CD8-positive, alpha-beta memory T cell (primary cell): ENCODE data around the gene ZNF324B. TPM values are rescaled to one million over a fixed set of nuclear protein-coding genes. Genes with fewer than 3 reads are reported as not detected.

Experiments
- CTCF ChIA-PET: fragments of 350-600 bp; sonication (Branson Sonifier 250); formaldehyde crosslinking; loops from one replicate; lab custom pipeline; 2021; ENCODE audit warnings: antibody characterized with exemption; lab: Charles Lee
- POLR2A ChIA-PET: fragments of 350-600 bp; sonication (Branson Sonifier 250); formaldehyde crosslinking; loops from one replicate; lab custom pipeline; 2021; ENCODE audit warnings: antibody characterized with exemption; lab: Charles Lee
- DNase-seq, 5 donors: peaks; one replicate each; pipeline versions ENCODE4 v3.0.0 to v3.0.0-alpha.2; 2020 to 2022; ENCODE audit warnings: mixed read lengths in 1 of 5
- H3K27ac ChIP-seq: one replicate; pipeline ENCODE4 v1.7.0; 2013; ENCODE audit warnings: low read depth, mild to moderate bottlenecking, low read length, moderate library complexity
- H3K27me3 ChIP-seq: 2 replicates; pipeline ENCODE4 v1.7.0; 2013; ENCODE audit warnings: low read length, mild to moderate bottlenecking; ENCODE audit not compliant: insufficient read depth, poor library complexity, severe bottlenecking
- H3K36me3 ChIP-seq: 2 replicates; pipeline ENCODE4 v1.7.0; 2013; ENCODE audit warnings: mild to moderate bottlenecking, low read length, moderate library complexity; ENCODE audit not compliant: insufficient read depth
- H3K4me1 ChIP-seq: 2 replicates; pipeline ENCODE4 v1.7.0; 2013; ENCODE audit warnings: mild to moderate bottlenecking, low read length, moderate library complexity; ENCODE audit not compliant: insufficient read depth
- H3K4me3 ChIP-seq: 2 replicates; pipeline ENCODE4 v1.7.0; 2013; ENCODE audit warnings: mild to moderate bottlenecking, low read length
- H3K9me3 ChIP-seq: 2 replicates; pipeline ENCODE4 v1.7.0; 2013; ENCODE audit warnings: mild to moderate bottlenecking, low read length
- H3K27ac Mint-ChIP-seq, 8 donors: one replicate each; pipeline ENCODE4 v1.8.0; 2020 to 2021; ENCODE audit warnings: mixed read lengths in 8 of 8, mild to moderate bottlenecking in 6 of 8, inconsistent platforms in 3 of 8, moderate library complexity in 3 of 8
- H3K27me3 Mint-ChIP-seq, 2 donors: one replicate each; pipeline ENCODE4 v1.8.0; 2020 to 2021; ENCODE audit warnings: mixed read lengths in 2 of 2, mild to moderate bottlenecking in 1 of 2, moderate library complexity in 1 of 2
- H3K36me3 Mint-ChIP-seq, 3 donors: one replicate each; pipeline ENCODE4 v1.8.0; 2020 to 2021; ENCODE audit warnings: mixed read lengths in 3 of 3, inconsistent platforms in 1 of 3, mild to moderate bottlenecking in 1 of 3
- H3K4me1 Mint-ChIP-seq, 3 donors: one replicate each; pipeline ENCODE4 v1.8.0; 2020 to 2021; ENCODE audit warnings: mixed read lengths in 3 of 3, inconsistent platforms in 1 of 3, mild to moderate bottlenecking in 1 of 3
- H3K4me3 Mint-ChIP-seq, 7 donors: one replicate each; pipeline ENCODE4 v1.8.0; 2020 to 2021; ENCODE audit warnings: mixed read lengths in 7 of 7, mild to moderate bottlenecking in 6 of 7, moderate library complexity in 4 of 7, inconsistent platforms in 2 of 7
- H3K9me3 Mint-ChIP-seq, 5 donors: one replicate each; pipeline ENCODE4 v1.8.0; 2020 to 2022; ENCODE audit warnings: mixed read lengths in 5 of 5, mild to moderate bottlenecking in 3 of 5, moderate library complexity in 2 of 5, inconsistent platforms in 1 of 5
- polyA plus RNA-seq: library from polyadenylated mRNA; unstranded; fragments of 300-500 nt; fragmentation: Illumina TruSeq; gene quantifications from one replicate; pipeline ENCODE4 v1.2.3, GENCODE V29; 2021
- total RNA-seq, 2 experiments: library from RNA; stranded (reverse); gene quantifications; one replicate each; pipeline ENCODE4 v1.2.3, GENCODE V29; 2021

The ZNF324B gene
- total and polyA plus RNA-seq, 3 experiments from 2014 or later = 2.9 to 11.3 (median 11.3) TPM

GRCh38 chr19:58409010-58409790, 42.2 kb upstream of the ZNF324B start:
- ChIA-PET POLR2A (interaction anchor here (0.5 to 1.6 kb wide), 6 partner anchors 31 to 495 kb away, joined by 3 to 10 read pairs (median 3); partner anchors contain the start of genes ZNF132, ZNF497, ZNF8 and ZSCAN22), CTCF (interaction anchor here (0.9 to 1.0 kb wide), 2 partner anchors 10 to 104 kb away, joined by 3 to 4 read pairs; no protein-coding TSS in a partner anchor)

GRCh38 chr19:58416604-58417003, 34.8 kb upstream of the ZNF324B start:
- DNase-seq = no peak
- Mint-ChIP-seq H3K27me3 (no peaks in the 10 kb centered on the region), H3K36me3 (peaks cover 19 to 48% (median 23%) of the 10 kb centered on the region in 3 donors), H3K4me3 (no peak overlapping the region), H3K4me1 (no peaks in the 10 kb centered on the region), H3K9me3 (no peaks in the 10 kb centered on the region), H3K27ac (peak overlapping the region in 2 of 8 donors; percentile 21 to 52)
- no peak overlapping the region for H3K27ac ChIP-seq
- no peaks in the 10 kb centered on the region for H3K27me3 ChIP-seq
- CTCF ChIA-PET = no interaction called here
- no peak overlapping the region for H3K4me3 ChIP-seq
- H3K4me1 ChIP-seq = no peaks in the 10 kb centered on the region
- POLR2A ChIA-PET = no interaction called here
- no peaks in the 10 kb centered on the region for H3K9me3 ChIP-seq
- H3K36me3 ChIP-seq = peaks cover 7% of the 10 kb centered on the region

More at GRCh38 chr19:58409010-58409790, 42.2 kb upstream of the ZNF324B start:
- Mint-ChIP-seq H3K27ac (peak overlapping the region; percentile 40 to 96 (median 76)), H3K4me3 (peak overlapping the region; percentile 94 to 97 (median 96)), H3K9me3 (no peaks in the 10 kb centered on the region), H3K36me3 (peaks cover 0 to 7% (median 0%) of the 10 kb centered on the region in 3 donors), H3K4me1 (peaks cover 29 to 38% (median 35%) of the 10 kb centered on the region in 3 donors), H3K27me3 (no peaks in the 10 kb centered on the region)
- peaks cover 18% of the 10 kb centered on the region for H3K4me1 ChIP-seq
- no peak for DNase-seq
- H3K4me3 ChIP-seq = peak overlapping the region; percentile 94
- H3K36me3 ChIP-seq = no peaks in the 10 kb centered on the region
- peak overlapping the region; percentile 93 for H3K27ac ChIP-seq
- H3K27me3 ChIP-seq = no peaks in the 10 kb centered on the region
- H3K9me3 ChIP-seq = no peaks in the 10 kb centered on the region

DNA sequence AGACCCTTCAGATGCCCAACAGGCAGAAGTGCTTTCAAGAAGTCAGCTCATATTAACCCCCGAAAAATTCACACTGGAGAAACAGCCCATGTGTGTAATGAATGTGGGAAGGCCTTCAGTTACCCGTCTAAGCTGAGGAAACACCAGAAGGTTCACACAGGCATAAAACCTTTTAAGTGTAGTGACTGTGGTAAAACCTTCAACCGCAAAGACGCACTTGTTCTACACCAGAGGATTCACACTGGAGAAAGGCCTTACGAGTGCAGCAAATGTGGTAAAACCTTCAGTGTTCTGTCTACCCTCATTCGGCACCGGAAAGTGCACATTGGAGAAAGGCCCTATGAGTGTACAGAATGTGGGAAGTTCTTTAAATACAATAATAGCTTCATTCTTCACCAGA, 34.4 kb upstream of the ZNF324B start:
- H3K9me3 Mint-ChIP-seq = no peaks in the 10 kb centered on the region
- no peaks in the 10 kb centered on the region for H3K4me1 Mint-ChIP-seq
- H3K27me3 Mint-ChIP-seq = no peaks in the 10 kb centered on the region
- no peak for DNase-seq
- no peak overlapping the region for H3K27ac ChIP-seq
- H3K27me3 ChIP-seq = no peaks in the 10 kb centered on the region
- no peak overlapping the region for H3K27ac Mint-ChIP-seq
- H3K4me1 ChIP-seq = no peaks in the 10 kb centered on the region
- ChIA-PET CTCF (no interaction called here), POLR2A (no interaction called here)
- H3K9me3 ChIP-seq = no peaks in the 10 kb centered on the region
- H3K4me3 Mint-ChIP-seq = no peak overlapping the region
- peaks cover 19 to 48% (median 25%) of the 10 kb centered on the region in 3 donors for H3K36me3 Mint-ChIP-seq
- no peak overlapping the region for H3K4me3 ChIP-seq
- peaks cover 7% of the 10 kb centered on the region for H3K36me3 ChIP-seq

DNA sequence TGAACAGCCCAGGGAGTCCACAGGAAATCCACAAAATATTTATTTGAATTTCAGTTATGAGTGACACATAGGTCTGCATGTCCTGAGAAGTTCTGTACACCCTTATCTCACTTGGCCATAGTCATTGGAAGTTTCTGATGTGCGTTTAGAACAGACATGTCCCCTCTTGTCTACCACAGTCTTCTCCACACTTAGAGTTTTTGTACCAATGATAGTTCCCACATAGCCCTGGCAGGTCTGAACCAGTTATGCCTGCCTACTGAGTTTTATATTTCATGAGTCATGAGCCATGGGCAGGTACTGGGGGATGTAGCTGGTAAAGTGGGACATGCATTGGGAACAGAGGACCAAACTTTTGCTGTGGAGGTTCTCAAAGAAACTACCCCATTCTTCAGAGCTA, 22.8 kb upstream of the ZNF324B start:
- no peak overlapping the region for H3K4me3 ChIP-seq
- Mint-ChIP-seq H3K27ac (no peak overlapping the region), H3K4me3 (no peak overlapping the region), H3K36me3 (peaks cover 3 to 39% (median 15%) of the 10 kb centered on the region in 3 donors), H3K4me1 (no peaks in the 10 kb centered on the region), H3K9me3 (peaks cover 9 to 57% (median 46%) of the 10 kb centered on the region in 5 donors), H3K27me3 (peaks cover 0 to 1% of the 10 kb centered on the region in 2 donors)
- ChIA-PET CTCF (no interaction called here), POLR2A (no interaction called here)
- no peak overlapping the region for H3K27ac ChIP-seq
- H3K4me1 ChIP-seq = no peaks in the 10 kb centered on the region
- H3K27me3 ChIP-seq = no peaks in the 10 kb centered on the region
- DNase-seq = no peak
- H3K9me3 ChIP-seq = peaks cover 53% of the 10 kb centered on the region
- peaks cover 3% of the 10 kb centered on the region for H3K36me3 ChIP-seq

- Histone ChIP-seq H3K4me3 (no peak overlapping the region), H3K27ac (no peak overlapping the region), H3K36me3 (peaks cover 15% of the 10 kb centered on the region), H3K9me3 (peaks cover 64% of the 10 kb centered on the region), H3K27me3 (no peaks in the 10 kb centered on the region), H3K4me1 (no peaks in the 10 kb centered on the region)
- ChIA-PET CTCF (no interaction called here), POLR2A (no interaction called here)
- peaks cover 0 to 1% of the 10 kb centered on the region in 2 donors for H3K27me3 Mint-ChIP-seq
- H3K4me3 Mint-ChIP-seq = no peak overlapping the region
- peaks cover 8 to 49% (median 27%) of the 10 kb centered on the region in 3 donors for H3K36me3 Mint-ChIP-seq
- H3K27ac Mint-ChIP-seq = no peak overlapping the region
- peaks cover 9 to 69% (median 57%) of the 10 kb centered on the region in 5 donors for H3K9me3 Mint-ChIP-seq
- no peaks in the 10 kb centered on the region for H3K4me1 Mint-ChIP-seq
- no peak for DNase-seq
Measured at GRCh38 chr19:58429745-58430144, 21.7 kb upstream of the ZNF324B start.

DNA sequence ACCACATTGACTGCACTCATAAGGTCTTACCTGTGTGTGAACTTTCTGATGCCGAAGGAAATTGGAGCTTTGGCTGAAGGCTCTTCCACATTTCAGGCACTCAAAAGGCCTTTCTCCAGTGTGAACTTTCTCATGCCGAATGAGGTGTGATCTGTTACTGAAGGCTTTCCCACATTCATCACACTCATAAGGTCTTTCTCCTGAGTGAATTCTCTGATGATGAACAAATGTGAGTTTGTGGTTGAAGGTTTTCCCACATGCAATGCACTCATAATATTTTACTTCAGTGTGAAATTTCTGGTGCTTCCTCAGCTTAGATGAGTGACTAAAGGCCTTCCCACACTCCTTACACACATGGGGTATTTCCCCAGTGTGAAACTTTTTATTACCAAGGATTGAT, 17.2 kb upstream of the ZNF324B start:
- no peak for DNase-seq
- Mint-ChIP-seq H3K4me1 (peaks cover 8 to 16% (median 12%) of the 10 kb centered on the region in 3 donors), H3K36me3 (peaks cover 38 to 77% (median 65%) of the 10 kb centered on the region in 3 donors), H3K4me3 (no peak overlapping the region), H3K27ac (no peak overlapping the region), H3K27me3 (no peaks in the 10 kb centered on the region), H3K9me3 (peaks cover 9 to 93% (median 89%) of the 10 kb centered on the region in 5 donors)
- Histone ChIP-seq H3K27me3 (no peaks in the 10 kb centered on the region), H3K9me3 (peaks cover 82% of the 10 kb centered on the region), H3K4me3 (no peak overlapping the region), H3K36me3 (peaks cover 34% of the 10 kb centered on the region), H3K4me1 (peaks cover 4% of the 10 kb centered on the region), H3K27ac (no peak overlapping the region)
- ChIA-PET POLR2A (no interaction called here), CTCF (no interaction called here)

GRCh38 chr19:58439576-58440554, 11.6 kb upstream of the ZNF324B start, which contains the start of gene ZNF132:
ZNF132 (minus strand) TSS chr19:58440153; CDS start chr19:58439821, 332 bp downstream.
- Histone ChIP-seq H3K4me3 (peak within 1 kb of the TSS; percentile 93), H3K27ac (peak within 1 kb of the TSS; percentile 80)

More at GRCh38 chr19:58439576-58440554, 11.6 kb upstream of the ZNF324B start, which contains the start of gene ZNF132:
- Mint-ChIP-seq H3K4me3 (peak within 1 kb of the TSS; percentile 88 to 97 (median 95)), H3K27ac (peak within 1 kb of the TSS; percentile 85 to 100 (median 99)), H3K36me3 (peaks cover 31 to 54% (median 48%) of the 10 kb centered on the region in 3 donors), H3K9me3 (peaks cover 3 to 50% (median 44%) of the 10 kb centered on the region in 5 donors), H3K4me1 (peaks cover 26 to 34% (median 30%) of the 10 kb centered on the region in 3 donors), H3K27me3 (peaks cover 4% of the 10 kb centered on the region in 2 donors)
- POLR2A ChIA-PET = interaction anchor here (0.6 to 1.2 kb wide), 6 partner anchors 31 to 523 kb away, joined by 3 to 10 read pairs (median 3); partner anchors contain the start of genes MZF1, ZNF497 and ZNF584
- peaks cover 18% of the 10 kb centered on the region for H3K36me3 ChIP-seq
- H3K9me3 ChIP-seq = peaks cover 33% of the 10 kb centered on the region
- CTCF ChIA-PET = interaction anchor here (1.4 kb wide), 1 partner anchor 12 kb away, joined by 3 read pairs; the partner anchor contains the start of gene ZNF324B
- no peaks in the 10 kb centered on the region for H3K27me3 ChIP-seq
- peak; percentile 90 to 98 (median 94) for DNase-seq
- H3K4me1 ChIP-seq = peaks cover 20% of the 10 kb centered on the region
